ENCODE data around the gene JAKMIP2.
"Not testable (repeated sequence)": the region's sequence is repeated elsewhere in the genome, so short reads cannot be mapped to it uniquely, and the experiment has no call there.

Gene JAKMIP2

DNA sequence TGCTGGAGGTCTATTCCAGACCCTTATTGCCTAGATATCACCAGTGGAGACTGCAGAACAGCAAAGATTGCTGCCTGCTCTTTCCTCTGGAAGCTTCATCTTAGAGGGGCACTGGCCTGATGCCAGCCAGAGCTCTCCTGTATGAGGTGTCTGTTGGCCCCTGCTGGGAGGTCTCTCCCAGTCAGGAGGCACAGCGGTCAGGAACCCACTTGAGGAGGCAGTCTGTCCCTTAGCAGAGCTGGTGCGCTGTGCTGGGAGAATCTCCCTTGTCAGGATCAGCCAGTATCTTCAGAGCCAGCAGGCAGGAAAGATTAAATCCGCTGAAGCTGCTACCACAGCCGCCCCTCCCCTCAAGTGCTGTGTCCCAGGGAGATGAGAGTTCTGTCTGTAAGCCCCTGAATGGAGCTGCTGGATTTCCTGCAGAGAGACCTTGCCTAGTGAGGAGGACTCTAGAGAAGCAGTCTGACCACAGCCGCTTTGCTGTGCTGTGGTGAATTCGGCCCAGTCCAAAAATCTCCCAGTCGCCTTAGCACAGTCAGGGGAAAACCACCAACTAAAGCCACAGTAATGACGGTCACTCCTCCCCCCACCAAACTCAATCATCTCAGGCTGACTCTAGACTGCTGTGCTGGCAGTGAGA is 124.1 kb downstream of the JAKMIP2 start:
- no peak for DNase-seq (ENCODE audit: low read depth, low spot score)

GRCh38 chr5:147648597-147648996 is 133.9 kb downstream of the JAKMIP2 start:
- DNase-seq (ENCODE audit: low read depth, low spot score) = no peak

DNA sequence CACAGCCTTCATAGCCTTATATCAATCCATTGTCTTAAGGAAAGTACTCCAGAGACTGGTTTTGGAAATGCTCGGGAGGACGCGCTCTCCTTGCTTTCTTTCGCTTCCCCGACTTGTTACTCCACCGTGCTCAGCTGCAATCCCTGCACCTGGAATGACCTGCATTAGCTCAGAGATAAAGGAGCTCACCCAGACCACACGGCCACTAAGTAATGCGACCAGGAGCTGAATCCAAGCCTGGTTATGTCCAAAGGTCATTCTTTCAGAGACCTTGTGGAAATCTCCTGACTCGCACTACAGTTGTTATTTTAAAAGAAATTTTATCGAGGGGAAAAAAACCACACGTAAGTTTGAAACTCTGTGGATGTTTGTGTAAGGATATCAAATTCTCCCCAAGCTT is 137.3 kb downstream of the JAKMIP2 start:
- DNase-seq (ENCODE audit: low read depth, low spot score) = no peak

DNA sequence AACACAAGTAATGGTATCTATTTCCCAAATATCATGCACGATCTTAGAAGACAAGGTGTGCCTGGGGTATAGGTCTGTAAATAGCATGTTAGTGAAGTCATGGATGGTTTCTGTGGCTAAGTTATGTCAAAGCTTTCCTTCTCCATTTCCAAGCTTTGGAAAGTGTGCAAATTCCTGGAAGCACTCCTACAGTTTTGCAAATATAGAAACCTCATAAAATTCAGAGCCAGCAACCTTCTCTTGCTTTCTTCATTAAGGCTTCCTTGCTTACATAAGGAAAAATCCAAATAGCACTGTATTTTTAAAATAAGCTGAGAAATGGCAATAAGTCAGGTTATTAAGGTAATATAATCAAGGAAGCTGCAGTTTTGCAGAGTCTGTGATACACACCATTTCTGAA is 138.1 kb downstream of the JAKMIP2 start:
- DNase-seq (ENCODE audit: low read depth, low spot score) = no peak

GRCh38 chr5:147643142-147643541 is 139.4 kb downstream of the JAKMIP2 start:
- DNase-seq (ENCODE audit: low read depth, low spot score) = no peak

GRCh38 chr5:147642666-147643065 is 139.9 kb downstream of the JAKMIP2 start:
- no peak for DNase-seq (ENCODE audit: low read depth, low spot score)

DNA sequence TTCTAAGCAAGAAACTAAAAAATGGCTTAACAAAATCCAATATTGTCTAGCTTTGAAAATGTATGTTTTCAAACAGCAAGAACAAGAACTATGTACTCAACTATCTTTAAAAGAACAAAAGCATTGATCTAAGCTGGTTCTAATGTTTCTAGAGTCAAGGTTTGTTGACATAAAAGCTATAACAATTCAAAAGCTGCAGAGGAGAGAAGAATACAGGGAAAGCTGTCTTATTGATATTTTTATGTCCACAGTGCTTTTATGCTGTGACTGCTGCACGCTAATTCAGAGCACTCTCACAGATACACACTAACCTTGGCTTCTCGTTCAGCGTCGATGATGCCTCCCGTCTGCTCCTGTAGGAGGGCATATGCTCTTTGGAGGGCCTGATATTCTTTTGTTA is 143.2 kb downstream of the JAKMIP2 start:
- no peak for DNase-seq (ENCODE audit: low read depth, low spot score)

DNA sequence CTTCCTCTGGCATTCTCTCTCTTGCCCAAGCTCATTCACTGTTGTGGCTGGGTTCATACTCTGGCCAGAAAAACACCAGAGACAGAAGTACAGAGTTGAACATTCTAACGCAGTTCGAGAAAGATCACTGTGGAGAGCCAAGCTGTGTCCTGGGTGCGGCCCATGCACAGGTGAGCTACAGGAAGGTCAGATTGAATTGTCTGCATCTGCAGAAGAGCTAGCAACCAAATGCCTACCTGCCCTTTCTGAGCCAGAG is 145.9 kb downstream of the JAKMIP2 start:
- DNase-seq (ENCODE audit: low read depth, low spot score) = no peak

- DNase-seq (ENCODE audit: low read depth, low spot score) = no peak
Measured at GRCh38 chr5:147635882-147636728, 146.4 kb downstream of the JAKMIP2 start.

GRCh38 chr5:147635439-147635838 is 147.1 kb downstream of the JAKMIP2 start:
- not testable (repeated sequence) for DNase-seq (ENCODE audit: low read depth, low spot score)

DNA sequence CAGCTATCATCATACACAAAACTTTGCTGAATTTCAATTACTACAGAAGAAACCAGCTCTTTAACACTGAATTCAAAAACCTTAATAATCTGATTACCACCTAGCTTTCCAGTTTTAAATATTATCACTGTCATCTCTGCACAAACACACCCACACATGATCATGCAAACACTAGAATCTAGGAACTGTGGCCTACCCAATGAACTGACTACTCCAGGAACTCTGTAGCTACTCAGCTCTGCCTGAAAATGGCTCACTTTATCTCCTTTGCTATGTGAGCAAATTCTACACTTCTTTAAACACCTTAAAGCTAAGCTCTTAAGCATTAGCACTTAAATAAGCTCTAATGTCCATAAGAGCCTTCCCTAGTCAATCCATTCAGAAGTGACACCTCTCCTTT is 149.4 kb downstream of the JAKMIP2 start:
- no peak for DNase-seq (ENCODE audit: low read depth, low spot score)

DNA sequence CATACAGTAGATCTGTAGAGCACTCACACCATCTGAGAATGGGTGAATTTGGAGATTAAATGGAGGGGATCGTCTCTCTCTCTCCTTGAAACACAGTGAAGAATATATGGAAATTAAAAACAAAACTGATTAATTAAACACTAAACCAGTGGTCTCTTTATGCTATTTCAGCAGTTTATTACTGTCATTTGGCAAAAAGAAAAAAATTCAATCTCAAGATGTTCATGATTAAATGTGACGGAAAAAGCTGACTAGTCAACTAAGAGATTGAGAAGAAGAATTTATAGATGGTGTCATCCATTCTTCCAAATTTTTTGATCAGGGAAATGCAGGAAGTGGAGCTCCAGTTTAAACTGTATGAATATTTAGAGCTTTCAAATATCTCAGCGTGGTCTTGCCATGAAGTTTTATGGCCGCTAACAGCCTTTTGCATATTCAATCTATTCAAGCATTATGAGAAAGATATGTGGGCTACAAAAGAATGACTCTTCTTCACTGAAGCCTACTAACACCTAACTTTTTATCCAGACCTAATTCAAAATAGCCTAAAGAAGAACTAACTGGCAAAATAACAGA is 151.0 kb downstream of the JAKMIP2 start:
- DNase-seq (ENCODE audit: low read depth, low spot score) = no peak

GRCh38 chr5:147629196-147629595 is 153.3 kb downstream of the JAKMIP2 start:
- no peak for DNase-seq (ENCODE audit: low read depth, low spot score)

DNA sequence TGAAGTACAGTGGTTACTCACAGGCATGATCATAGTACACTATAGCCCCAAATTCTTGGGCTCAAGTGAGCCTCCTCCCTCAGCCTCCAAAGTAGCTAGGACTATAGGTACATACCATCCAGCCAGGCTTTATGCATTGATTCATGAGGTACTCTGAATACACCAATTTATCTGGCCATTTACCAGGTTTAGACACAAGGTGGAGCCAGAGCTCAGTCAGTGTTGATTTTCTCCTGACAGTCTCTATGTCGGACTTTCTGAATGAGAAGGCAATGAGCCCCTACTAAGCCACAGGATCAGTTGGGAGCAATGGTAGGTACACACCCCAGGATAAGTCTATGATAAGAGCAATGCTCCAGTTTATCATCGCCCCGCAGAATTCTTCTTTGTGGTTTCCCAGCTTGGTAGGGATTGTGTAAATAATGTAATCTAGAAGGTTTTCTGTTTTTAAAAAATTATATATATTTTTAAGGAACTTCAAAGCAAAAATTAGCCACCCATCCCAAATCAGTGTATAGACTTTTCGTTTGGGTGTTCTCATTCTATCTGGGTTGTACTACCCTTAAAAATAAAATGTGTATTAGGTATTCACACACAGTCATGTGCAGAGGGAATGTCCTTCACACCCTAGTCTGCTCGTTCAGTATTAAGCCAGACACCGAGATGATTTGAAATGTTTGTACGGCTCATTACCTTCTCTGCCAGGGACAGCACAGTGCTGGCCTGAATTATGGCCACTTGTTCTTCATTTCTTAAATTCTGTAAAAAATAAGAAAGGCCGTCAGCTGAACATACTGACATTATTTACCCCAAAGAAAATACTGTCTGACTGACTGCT is 154.3 kb downstream of the JAKMIP2 start:
- peak; percentile 56 for DNase-seq (ENCODE audit: low read depth, low spot score)

GRCh38 chr5:147626464-147626863 is 156.1 kb downstream of the JAKMIP2 start:
- DNase-seq (ENCODE audit: low read depth, low spot score) = no peak

DNA sequence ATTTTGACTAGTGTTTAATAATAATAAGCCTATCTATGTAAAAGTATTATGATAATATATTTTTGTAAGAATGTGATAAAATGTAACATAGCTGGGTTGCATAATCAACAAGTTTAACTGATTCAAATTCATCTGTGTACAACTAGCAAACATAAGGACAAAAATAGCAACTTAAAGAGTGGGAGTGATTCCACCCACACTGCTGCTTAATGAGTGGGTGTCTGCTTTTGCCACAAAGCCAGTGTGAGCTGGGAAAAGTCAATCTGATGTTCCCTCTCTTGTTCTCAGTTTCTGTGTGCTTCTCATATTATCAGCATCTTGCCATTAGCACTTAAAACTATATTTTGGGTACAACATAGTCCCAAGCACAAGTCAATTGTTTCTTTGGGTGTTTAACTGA is 161.5 kb downstream of the JAKMIP2 start:
- no peak for DNase-seq (ENCODE audit: low read depth, low spot score)

- no peak for DNase-seq (ENCODE audit: low read depth, low spot score)
Measured at GRCh38 chr5:147619281-147619878, 163.1 kb downstream of the JAKMIP2 start.

DNA sequence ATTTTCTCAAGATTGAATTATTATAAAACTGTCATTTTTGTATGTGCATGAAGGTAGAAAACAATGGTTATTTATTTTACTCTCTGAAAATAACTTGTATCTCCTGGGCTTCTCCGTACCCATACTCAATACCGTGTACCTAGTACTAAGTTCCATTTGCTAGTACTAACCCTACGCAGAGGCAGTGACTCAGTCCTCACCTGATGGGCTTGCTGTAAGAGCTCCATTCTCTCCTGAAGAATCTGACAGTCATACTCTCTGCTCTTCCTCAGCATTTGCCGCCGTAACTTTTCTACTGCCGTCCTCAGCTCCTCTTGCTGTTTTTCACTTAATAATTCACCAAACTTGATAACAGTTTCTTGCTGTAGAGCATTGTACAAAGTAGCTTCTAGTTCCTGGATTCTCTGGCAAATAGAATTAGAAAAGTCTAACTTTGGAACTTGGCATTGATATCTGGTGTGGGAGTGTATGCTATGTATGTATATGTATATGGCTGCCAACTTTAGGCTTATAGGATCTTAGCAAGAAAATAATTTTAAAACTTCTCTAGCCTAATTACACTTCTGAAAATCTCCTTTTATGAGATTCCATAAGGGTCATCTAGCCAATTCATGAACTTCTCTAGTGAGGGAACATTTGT is 164.7 kb downstream of the JAKMIP2 start:
- DNase-seq (ENCODE audit: low read depth, low spot score) = no peak

GRCh38 chr5:147617191-147617606 is 165.3 kb downstream of the JAKMIP2 start:
- no peak for DNase-seq (ENCODE audit: low read depth, low spot score)

GRCh38 chr5:147616421-147616820 is 166.1 kb downstream of the JAKMIP2 start:
- DNase-seq (ENCODE audit: low read depth, low spot score) = no peak

DNA sequence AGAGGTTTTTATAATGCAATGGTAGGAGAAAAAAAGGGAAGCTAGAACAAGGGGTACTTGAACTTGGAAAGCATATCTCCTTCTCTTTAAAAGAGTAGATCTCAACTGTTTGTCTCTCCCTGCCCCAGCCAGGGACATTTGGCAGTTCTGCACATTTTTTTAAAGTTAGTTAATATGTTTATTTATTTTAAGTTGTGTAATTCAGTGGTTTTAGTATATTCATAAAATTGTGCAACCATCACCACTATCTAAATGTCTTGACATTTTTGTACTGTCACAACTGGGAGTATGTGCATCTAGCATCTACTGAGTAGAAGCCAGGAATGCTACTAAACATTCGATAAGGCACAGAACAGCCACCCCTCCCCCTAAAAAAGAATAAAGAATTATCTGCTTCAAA is 169.2 kb downstream of the JAKMIP2 start:
- no peak for DNase-seq (ENCODE audit: low read depth, low spot score)

Measured in iPS DF 19.7 (cell line).